GM19467 (cell line): ENCODE results near the gene MRPL33.

Experiments
- ATAC-seq: cut with Tn5 transposase; IDR thresholded peaks from one replicate; pipeline ENCODE4 v1.9.1; 2021; ENCODE audit warnings: mild to moderate bottlenecking, moderate library complexity; ENCODE audit not compliant: unreplicated experiment

Gene MRPL33

GRCh38 chr2:27776097-27776496 is 4.6 kb downstream of the MRPL33 start:
- ATAC-seq, result no peak

GRCh38 chr2:27776696-27777095 is 5.2 kb downstream of the MRPL33 start:
- no peak for ATAC-seq

GRCh38 chr2:27779417-27780055 is 8.0 kb downstream of the MRPL33 start:
- ATAC-seq, result no peak

- ATAC-seq, result no peak
Measured at GRCh38 chr2:27781496-27781895, 10.0 kb downstream of the MRPL33 start.

GRCh38 chr2:27782701-27783100 is 11.2 kb downstream of the MRPL33 start:
- ATAC-seq, result no peak

- ATAC-seq, result no peak
Measured at GRCh38 chr2:27790796-27791195, 19.3 kb downstream of the MRPL33 start.

- ATAC-seq, result no peak
Measured at GRCh38 chr2:27792759-27793158, 21.2 kb downstream of the MRPL33 start.

GRCh38 chr2:27795093-27795834 is 23.7 kb downstream of the MRPL33 start:
- ATAC-seq, result no peak

- no peak for ATAC-seq
Measured at GRCh38 chr2:27795868-27796277, 24.4 kb downstream of the MRPL33 start.

- ATAC-seq, result no peak
Measured at GRCh38 chr2:27796791-27797765, 25.6 kb downstream of the MRPL33 start.

GRCh38 chr2:27797841-27798240 is 26.3 kb downstream of the MRPL33 start:
- no peak for ATAC-seq

- ATAC-seq, result no peak
Measured at GRCh38 chr2:27798486-27798885, 27.0 kb downstream of the MRPL33 start.

GRCh38 chr2:27798948-27799645 is 27.6 kb downstream of the MRPL33 start:
- no peak for ATAC-seq

GRCh38 chr2:27799646-27800010 is 28.1 kb downstream of the MRPL33 start:
- ATAC-seq, result no peak

- no peak for ATAC-seq
Measured at GRCh38 chr2:27800856-27801255, 29.3 kb downstream of the MRPL33 start.

GRCh38 chr2:27802547-27802946 is 31.0 kb downstream of the MRPL33 start:
- no peak for ATAC-seq

GRCh38 chr2:27803046-27803445 is 31.5 kb downstream of the MRPL33 start:
- no peak for ATAC-seq

- ATAC-seq, result no peak
Measured at GRCh38 chr2:27804146-27804545, 32.6 kb downstream of the MRPL33 start.

- ATAC-seq, result no peak
Measured at GRCh38 chr2:27805180-27805579, 33.7 kb downstream of the MRPL33 start.

GRCh38 chr2:27806311-27807059 is 35.0 kb downstream of the MRPL33 start:
- no peak for ATAC-seq
